ENCODE results near the gene COL18A1.
"Not testable (repeated sequence)": the region's sequence is repeated elsewhere in the genome, so short reads cannot be mapped to it uniquely, and the experiment has no call there.

COL18A1 gene

GRCh38 chr21:45560106-45561021, 155.4 kb downstream of the COL18A1 start:
- DNase-seq (ENCODE audit: low read depth in 2 of 2) = no peak

- not testable (repeated sequence) for DNase-seq (ENCODE audit: low read depth in 2 of 2)
Observed at GRCh38 chr21:45561241-45561640, 156.3 kb downstream of the COL18A1 start.

DNA sequence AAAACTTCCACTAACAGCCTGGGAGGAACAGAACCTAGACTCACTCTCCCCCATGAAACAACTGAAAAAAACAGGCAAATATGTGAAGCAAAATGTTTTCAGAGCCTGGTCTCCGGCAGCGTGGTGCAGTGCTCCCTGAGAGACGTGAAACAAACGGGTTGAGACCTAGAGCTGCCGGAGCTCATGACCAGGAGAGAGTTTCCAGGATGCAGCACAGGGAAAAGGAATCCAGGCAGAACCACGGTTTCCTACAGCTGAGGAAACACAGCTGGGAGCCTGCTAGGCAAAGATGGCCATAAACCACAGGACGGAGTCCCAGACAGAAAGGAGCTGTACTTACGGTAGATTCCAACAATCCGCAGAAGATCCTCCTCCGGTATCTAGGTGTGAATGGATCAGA, 157.4 kb downstream of the COL18A1 start:
- DNase-seq (ENCODE audit: low read depth in 2 of 2) = no peak

GRCh38 chr21:45562965-45563364, 158.0 kb downstream of the COL18A1 start:
- no peak for DNase-seq (ENCODE audit: low read depth in 2 of 2)
